Measurements from ENCODE around the gene IFT57. TPM values are rescaled to one million over a fixed set of nuclear protein-coding genes. Genes with fewer than 3 reads are reported as not detected.

The IFT57 gene
- total and polyA plus RNA-seq, 9 of the 15 experiments (the other 6 are each of a cell fraction or from before 2014, with no cell fraction given) = 1.5 to 20.1 (median 9.9) TPM

DNA sequence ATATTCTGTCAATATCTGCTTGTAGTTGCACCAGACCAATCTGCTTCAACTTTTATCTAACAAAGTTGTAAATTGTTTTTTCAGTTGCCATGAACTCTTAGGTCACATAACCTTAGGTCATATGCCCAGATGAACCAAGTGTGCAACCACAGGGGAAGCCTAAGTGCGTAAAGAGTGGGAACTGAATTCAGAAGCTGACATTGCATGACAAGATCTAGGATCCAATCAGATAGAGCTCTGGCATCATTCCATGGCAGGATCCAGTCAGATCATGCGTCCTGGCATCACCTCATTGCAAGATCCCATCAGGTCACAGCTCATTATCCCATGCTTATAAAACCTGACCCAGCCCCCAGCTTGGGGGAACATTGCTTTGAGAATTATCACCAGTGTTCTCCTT is 18.9 kb upstream of the IFT57 start:
- POLR2A ChIA-PET = no interaction called here
- intact Hi-C loops (cut with micrococcal nuclease) = no loop called here

More for the DNA sequence above, 18.9 kb upstream of the IFT57 start:
- H3K9ac ChIP-seq (ENCODE audit: insufficient read depth in 1 of 2, low read depth in 2 of 2, low read length in 2 of 2) = no peak overlapping the region
- in situ Hi-C loops (cut with MboI) = no loop called here
- no peaks in the 10 kb centered on the region for H3K36me3 ChIP-seq (ENCODE audit: control insufficient read depth, insufficient read depth, low read length)
- H3K4me1 ChIP-seq (replicated peaks in 1 of 2; ENCODE audit: control insufficient read depth in 2 of 2, insufficient read depth in 2 of 2, low read length in 2 of 2) = no peaks in the 10 kb centered on the region
- TF ChIP-seq E2F8 (IDR thresholded peaks at IDR 0.05; ENCODE audit: low read depth, partially characterized antibody) (no peak), GTF2A2 (tag; IDR thresholded peaks at IDR 0.05) (no peak)
- CTCF ChIA-PET (ENCODE audit: low intra/inter-chr PET ratio) = no interaction called here
- no peaks in the 10 kb centered on the region for H4K20me1 ChIP-seq (replicated peaks; ENCODE audit: control insufficient read depth, insufficient read depth, low read length)
- BruUV-seq (replicated peaks) = no TSS peak
- H3K9me3 ChIP-seq (replicated peaks; ENCODE audit: control insufficient read depth, insufficient read depth, low read depth, low read length) = no peaks in the 10 kb centered on the region
- H3K79me2 ChIP-seq (ENCODE audit: control insufficient read depth, insufficient read depth, low read length) = no peaks in the 10 kb centered on the region
- no peaks in the 10 kb centered on the region for H3K9me1 ChIP-seq (ENCODE audit: control insufficient read depth, insufficient read depth, low read length)
- no peak overlapping the region for H3K27ac ChIP-seq (ENCODE audit: extremely low read depth, low read depth, low read length)
- WGBS (ENCODE audit: insufficient coverage, low coverage, missing lambda C conversion rate) = 0% methylated on average over 2 of the region's 2 CpGs
- H3K27me3 ChIP-seq (ENCODE audit: control insufficient read depth in 2 of 2, insufficient read depth in 2 of 2, low read length in 2 of 2) = peaks cover 0 to 3% of the 10 kb centered on the region in 2 experiments; a peak in 1 of 5 replicates
- no peak overlapping the region for H3K4me2 ChIP-seq (ENCODE audit: insufficient read depth, low read length)
- ATAC-seq (no peak), FAIRE-seq (no peak), DNase-seq (ENCODE audit: extremely low read depth in 1 of 4, low spot score in 3 of 4) (no peak)
- no peak overlapping the region for H2AFZ ChIP-seq (ENCODE audit: low read depth, low read length)
- no peak overlapping the region for H3K4me3 ChIP-seq
